ENCODE results near the gene ATG2A. TPM values are rescaled to one million over a fixed set of nuclear protein-coding genes. Genes with fewer than 3 reads are reported as not detected.
A peak's percentile ranks its signal among the peaks of the same experiment; 100 is the strongest.

ATG2A gene
- total and polyA plus RNA-seq, 10 of the 15 experiments (the other 5 are each of a cell fraction or from before 2014, with no cell fraction given) = 0.08 to 19.0 (median 4.6) TPM

GRCh38 chr11:64864473-64865285 lies 52.3 kb downstream of the ATG2A start:
- FAIRE-seq (no peak), DNase-seq (ENCODE audit: low read depth, low spot score) (no peak), ATAC-seq (peak; percentile 59)
- Histone ChIP-seq H3K4me3 (peak overlapping the region; percentile 44), H3K27me3 (replicated peaks in 1 of 2; ENCODE audit: control insufficient read depth in 2 of 2, insufficient read depth in 2 of 2, low read length in 1 of 2) (no peaks in the 10 kb centered on the region), H3K36me3 (ENCODE audit: control insufficient read depth in 2 of 2, insufficient read depth in 2 of 2, low read length in 1 of 2) (peaks cover 20 to 33% of the 10 kb centered on the region in 2 experiments; a peak in 3 of 4 replicates), H4K20me1 (ENCODE audit: control insufficient read depth, insufficient read depth) (no peaks in the 10 kb centered on the region; the same call in 1 of the 2 replicates), H3K79me2 (ENCODE audit: control insufficient read depth, insufficient read depth, low read length) (peaks cover 86% of the 10 kb centered on the region), H2AFZ (ENCODE audit: control insufficient read depth, low read depth, low read length) (no peak overlapping the region), H3K9me3 (replicated peaks; ENCODE audit: control insufficient read depth, insufficient read depth, low read length) (no peaks in the 10 kb centered on the region), H3K27ac (ENCODE audit: control insufficient read depth, insufficient read depth) (peak overlapping the region; percentile 99), H3K4me2 (ENCODE audit: control insufficient read depth, insufficient read depth) (peak overlapping the region; percentile 100), H3K4me1 (ENCODE audit: control insufficient read depth, insufficient read depth, low read length) (peaks cover 91% of the 10 kb centered on the region), H3K9ac (ENCODE audit: control insufficient read depth, insufficient read depth, low read length) (peak overlapping the region; percentile 81)
- ChIA-PET CTCF (interaction anchor here (0.7 to 28.8 kb wide), 6 partner anchors 14 to 446 kb away, joined by 3 to 1208 read pairs (median 4); partner anchors contain the start of genes CDC42BPG, EHD1, RASGRP2 and ZNHIT2), SMC1A (ENCODE audit: uncharacterized antibody, unreplicated experiment) (interaction anchor here (0.8 to 15.0 kb wide), 5 partner anchors 13 to 36 kb away, joined by 3 to 306 read pairs (median 3); partner anchors contain the start of gene EHD1), POLR2A (interaction anchor here (0.9 to 24.3 kb wide), 5 partner anchors 15 to 54 kb away, joined by 3 to 620 read pairs (median 5); partner anchors contain the start of genes ATG2A, CDC42BPG and EHD1), RAD21 (ENCODE audit: unreplicated experiment) (interaction anchor here (0.9 to 15.8 kb wide), 6 partner anchors 8 to 92 kb away, joined by 3 to 316 read pairs (median 6); partner anchors contain the start of genes CDC42BPG, EHD1 and PPP2R5B)
- 1% methylated on average over 18 of the region's 18 CpGs for WGBS (ENCODE audit: insufficient coverage, insufficient replicate concordance, low lambda C conversion rate, missing lambda C conversion rate)
- no TSS peak for BruUV-seq (replicated peaks)
- in situ Hi-C loops (cut with MboI) (loop anchor here (10.0 kb wide), 1 partner anchor 560 kb away; the partner anchor contains the start of gene NEAT1), intact Hi-C loops (cut with micrococcal nuclease; ENCODE audit: unreplicated experiment) (loop anchor here (2.0 kb wide), 1 partner anchor 14 kb away; no protein-coding TSS in a partner anchor)
- TF ChIP-seq ZNF622 (IDR thresholded peaks at IDR 0.05) (no peak), ZNF384 (IDR thresholded peaks at IDR 0.05; ENCODE audit: borderline replicate concordance, low read depth, low read length) (no peak), BCL3 (IDR thresholded peaks at IDR 0.05; ENCODE audit: borderline replicate concordance, insufficient read depth, low read depth, low read length, poor library complexity, severe bottlenecking) (peak; percentile 52), HCFC1 (IDR thresholded peaks at IDR 0.05; ENCODE audit: low read length) (no peak), EZH2 (IDR thresholded peaks at IDR 0.05; ENCODE audit: borderline replicate concordance, control insufficient read depth, low read depth, low read length) (no peak), MAX (IDR thresholded peaks at IDR 0.05; ENCODE audit: low read depth, low read length) (peak; percentile 33; the same call in 1 of the 2 replicates), PKNOX1 (IDR thresholded peaks at IDR 0.05) (peak; percentile 44; the same call in 1 of the 2 replicates), POU2F2 (IDR thresholded peaks at IDR 0.05; ENCODE audit: borderline replicate concordance, low read depth, low read length) (0 out of 3 replicates have a peak, but pooled peaks have one; percentile 14), KAT2A (conservative IDR thresholded peaks at IDR 0.05; ENCODE audit: control insufficient read depth, low read depth, low read length) (no peak), HSF1 (IDR thresholded peaks at IDR 0.05; ENCODE audit: low read depth, low read length) (no peak), ATF2 (IDR thresholded peaks at IDR 0.05; ENCODE audit: low read length) (no peak), NFYA (IDR thresholded peaks at IDR 0.05; ENCODE audit: borderline replicate concordance, low read depth, low read length) (no peak), SMARCA5 (IDR thresholded peaks at IDR 0.05) (0 out of 2 replicates have a peak, but pooled peaks have one; percentile 65), STAT3 (IDR thresholded peaks at IDR 0.05; ENCODE audit: low read depth, low read length) (no peak), SPI1 (IDR thresholded peaks at IDR 0.05; ENCODE audit: borderline replicate concordance, insufficient read depth, low read depth, low read length) (no peak), ZNF217 (IDR thresholded peaks at IDR 0.05) (no peak)
